HUDEP-2 (cell line): Measurements from ENCODE around the gene DNAAF5.

Experiments
- DNase-seq, 76 experiments: peaks; one replicate each; lab custom pipeline; 2025; ENCODE audit not compliant: unreplicated experiment in 76 of 76; lab: John Stamatoyannopoulos, UW

The DNAAF5 gene

GRCh38 chr7:726084-726853 is at the start of gene DNAAF5:
Gene DNAAF5, plus strand, starts transcription at chr7:726699. Its CDS starts 22 bp downstream, at chr7:726721.
- peak in 74 of 76 experiments; percentile 30 to 95 (median 83) for DNase-seq

GRCh38 chr7:676972-677385 is 49.5 kb upstream of the DNAAF5 start:
- no peak for DNase-seq

- no peak for DNase-seq
Measured at GRCh38 chr7:680411-681127, 45.9 kb upstream of the DNAAF5 start.

GRCh38 chr7:681551-682307 is 44.8 kb upstream of the DNAAF5 start:
- no peak for DNase-seq

GRCh38 chr7:682810-683209 is 43.7 kb upstream of the DNAAF5 start:
- no peak for DNase-seq

GRCh38 chr7:683526-684205 is 42.8 kb upstream of the DNAAF5 start:
- no peak for DNase-seq

- no peak for DNase-seq
Measured at GRCh38 chr7:684416-684815, 42.1 kb upstream of the DNAAF5 start.

- no peak for DNase-seq
Measured at GRCh38 chr7:685540-685939, 41.0 kb upstream of the DNAAF5 start.

- DNase-seq: no peak
Measured at GRCh38 chr7:690478-691360, 35.8 kb upstream of the DNAAF5 start.

GRCh38 chr7:691361-692045 is 35.0 kb upstream of the DNAAF5 start:
- DNase-seq: no peak

GRCh38 chr7:693280-693679 is 33.2 kb upstream of the DNAAF5 start:
- no peak for DNase-seq

GRCh38 chr7:696426-696811 is 30.1 kb upstream of the DNAAF5 start:
- no peak for DNase-seq

- no peak for DNase-seq
Measured at GRCh38 chr7:696812-697551, 29.5 kb upstream of the DNAAF5 start.

- DNase-seq: peak in 74 of 76 experiments; percentile 14 to 83 (median 61)
Measured at GRCh38 chr7:698515-699475, 27.7 kb upstream of the DNAAF5 start.

GRCh38 chr7:699476-700170 is 26.9 kb upstream of the DNAAF5 start:
- peak in 1 of 76 experiments; percentile 57 for DNase-seq

- DNase-seq: no peak
Measured at GRCh38 chr7:701086-701671, 25.3 kb upstream of the DNAAF5 start.
